Activated CD8-positive, alpha-beta T cell treated with anti-CD3 and anti-CD28 coated beads, Interleukin-2, amount 10 ng/mL, durations not matched to agents 7 days and 5 days (primary cell): ENCODE results near the gene COG8. TPM values are rescaled to one million over a fixed set of nuclear protein-coding genes. Genes with fewer than 3 reads are reported as not detected.
"Not testable (repeated sequence)": the region's sequence is repeated elsewhere in the genome, so short reads cannot be mapped to it uniquely, and the experiment has no call there.

Experiments
- ATAC-seq: fragments of 150-1000 bp; cut with Tn5 transposase; one replicate; pipeline ENCODE4 v1.10.0; 2021; ENCODE audit warnings: moderate library complexity
- CTCF ChIA-PET: fragments of 350-600 bp; sonication (Branson Sonifier 250); formaldehyde crosslinking; loops from one replicate; lab custom pipeline; 2021; ENCODE audit warnings: antibody characterized with exemption; lab: Charles Lee
- POLR2A ChIA-PET: fragments of 350-600 bp; sonication (Branson Sonifier 250); formaldehyde crosslinking; loops from one replicate; lab custom pipeline; 2021; ENCODE audit warnings: antibody characterized with exemption; lab: Charles Lee
- DNase-seq: peaks from one replicate; pipeline ENCODE4 v3.0.0-alpha.2; 2020
- H3K27ac Mint-ChIP-seq: one replicate; pipeline ENCODE4 v1.8.0; 2021; ENCODE audit warnings: mild to moderate bottlenecking, mixed read lengths
- H3K27me3 Mint-ChIP-seq: one replicate; pipeline ENCODE4 v1.8.0; 2021; ENCODE audit warnings: low read depth, mixed read lengths
- H3K36me3 Mint-ChIP-seq: one replicate; pipeline ENCODE4 v1.8.0; 2021; ENCODE audit warnings: low read depth, mixed read lengths
- H3K4me1 Mint-ChIP-seq: one replicate; pipeline ENCODE4 v1.8.0; 2021; ENCODE audit warnings: low read depth, mixed read lengths
- H3K4me3 Mint-ChIP-seq: one replicate; pipeline ENCODE4 v1.8.0; 2021; ENCODE audit warnings: mild to moderate bottlenecking, mixed read lengths
- H3K9me3 Mint-ChIP-seq: one replicate; pipeline ENCODE4 v1.8.0; 2022; ENCODE audit warnings: mixed read lengths; ENCODE audit not compliant: insufficient read depth
- total RNA-seq, 2 experiments: library from RNA; stranded (reverse); gene quantifications; one replicate each; pipeline ENCODE4 v1.2.3, GENCODE V29; 2021

Gene COG8
- total RNA-seq, 2 experiments from 2014 or later, result 37.6 to 37.7 TPM

- H3K36me3 Mint-ChIP-seq, result peaks cover 3% of the 10 kb centered on the region
- no peaks in the 10 kb centered on the region for H3K9me3 Mint-ChIP-seq
- no peak overlapping the region for H3K4me3 Mint-ChIP-seq
- H3K27ac Mint-ChIP-seq, result no peak overlapping the region
- H3K4me1 Mint-ChIP-seq, result peaks cover 7% of the 10 kb centered on the region
- H3K27me3 Mint-ChIP-seq, result no peaks in the 10 kb centered on the region
- CTCF ChIA-PET, result interaction anchor here (0.7 to 0.8 kb wide), 2 partner anchors 152 to 156 kb away, joined by 3 read pairs; no protein-coding TSS in a partner anchor
- POLR2A ChIA-PET, result no interaction called here
- ATAC-seq (no peak), DNase-seq (no peak)
These were observed 33.3 kb downstream of the COG8 start for GRCh38 chr16:69306031-69306430.

GRCh38 chr16:69302301-69302700 is 37.1 kb downstream of the COG8 start:
- CTCF ChIA-PET, result interaction anchor here (1.0 to 1.3 kb wide), 3 partner anchors 16 to 152 kb away, joined by 3 to 4 read pairs (median 3); no protein-coding TSS in a partner anchor
- DNase-seq, result no peak
- H3K9me3 Mint-ChIP-seq, result no peaks in the 10 kb centered on the region
- no peak overlapping the region for H3K4me3 Mint-ChIP-seq
- no peaks in the 10 kb centered on the region for H3K4me1 Mint-ChIP-seq
- no peaks in the 10 kb centered on the region for H3K27me3 Mint-ChIP-seq
- POLR2A ChIA-PET, result no interaction called here
- H3K27ac Mint-ChIP-seq, result no peak overlapping the region
- H3K36me3 Mint-ChIP-seq, result peaks cover 11% of the 10 kb centered on the region
- no peak for ATAC-seq

- H3K27me3 Mint-ChIP-seq, result no peaks in the 10 kb centered on the region
- H3K9me3 Mint-ChIP-seq, result no peaks in the 10 kb centered on the region
- POLR2A ChIA-PET, result no interaction called here
- DNase-seq, result no peak
- H3K4me3 Mint-ChIP-seq, result no peak overlapping the region
- H3K4me1 Mint-ChIP-seq, result no peaks in the 10 kb centered on the region
- peaks cover 11% of the 10 kb centered on the region for H3K36me3 Mint-ChIP-seq
- CTCF ChIA-PET, result interaction anchor here (0.8 to 1.3 kb wide), 3 partner anchors 15 to 19 kb away, joined by 3 to 4 read pairs (median 3); no protein-coding TSS in a partner anchor
- no peak overlapping the region for H3K27ac Mint-ChIP-seq
- no peak for ATAC-seq
These were observed 37.5 kb downstream of the COG8 start for GRCh38 chr16:69301861-69302260.

- no peaks in the 10 kb centered on the region for H3K4me1 Mint-ChIP-seq
- H3K27me3 Mint-ChIP-seq, result no peaks in the 10 kb centered on the region
- H3K36me3 Mint-ChIP-seq, result peaks cover 11% of the 10 kb centered on the region
- CTCF ChIA-PET, result interaction anchor here (0.8 kb wide), 1 partner anchor 15 kb away, joined by 4 read pairs; no protein-coding TSS in a partner anchor
- POLR2A ChIA-PET, result no interaction called here
- H3K9me3 Mint-ChIP-seq, result no peaks in the 10 kb centered on the region
- no peak overlapping the region for H3K27ac Mint-ChIP-seq
- no peak for ATAC-seq
- no peak for DNase-seq
- no peak overlapping the region for H3K4me3 Mint-ChIP-seq
These were observed 38.2 kb downstream of the COG8 start for GRCh38 chr16:69301187-69301586.

- Mint-ChIP-seq H3K9me3 (no peaks in the 10 kb centered on the region), H3K4me3 (no peak overlapping the region), H3K27me3 (no peaks in the 10 kb centered on the region), H3K36me3 (peaks cover 10% of the 10 kb centered on the region), H3K27ac (no peak overlapping the region), H3K4me1 (no peaks in the 10 kb centered on the region)
- POLR2A ChIA-PET, result no interaction called here
- no peak for ATAC-seq
- CTCF ChIA-PET, result no interaction called here
- no peak for DNase-seq
These were observed 41.1 kb downstream of the COG8 start for GRCh38 chr16:69298261-69298660.

GRCh38 chr16:69296771-69297170 is 42.6 kb downstream of the COG8 start:
- ATAC-seq, DNase-seq, H3K4me1 Mint-ChIP-seq, H3K27ac Mint-ChIP-seq, H3K27me3 Mint-ChIP-seq, POLR2A ChIA-PET, H3K9me3 Mint-ChIP-seq, H3K4me3 Mint-ChIP-seq: not testable (repeated sequence)
- H3K36me3 Mint-ChIP-seq, result peaks cover 10% of the 10 kb centered on the region
- CTCF ChIA-PET, result interaction anchor here (1.8 kb wide), 1 partner anchor 11 kb away, joined by 7 read pairs; no protein-coding TSS in a partner anchor

- ATAC-seq, result no peak
- no peak overlapping the region for H3K4me3 Mint-ChIP-seq
- H3K27ac Mint-ChIP-seq, result no peak overlapping the region
- no peak for DNase-seq
- no peaks in the 10 kb centered on the region for H3K4me1 Mint-ChIP-seq
- no peaks in the 10 kb centered on the region for H3K9me3 Mint-ChIP-seq
- no peaks in the 10 kb centered on the region for H3K27me3 Mint-ChIP-seq
- H3K36me3 Mint-ChIP-seq, result no peaks in the 10 kb centered on the region
- CTCF ChIA-PET, result no interaction called here
- POLR2A ChIA-PET, result no interaction called here
These were observed 45.3 kb downstream of the COG8 start for GRCh38 chr16:69294051-69294450.

- POLR2A ChIA-PET, result no interaction called here
These were observed 46.0 kb downstream of the COG8 start for GRCh38 chr16:69293401-69293800.

GRCh38 chr16:69291657-69292056 is 47.7 kb downstream of the COG8 start:
- H3K36me3 Mint-ChIP-seq, H3K4me1 Mint-ChIP-seq, H3K27me3 Mint-ChIP-seq, POLR2A ChIA-PET, ATAC-seq, H3K4me3 Mint-ChIP-seq, DNase-seq, H3K9me3 Mint-ChIP-seq, H3K27ac Mint-ChIP-seq: not testable (repeated sequence)
- CTCF ChIA-PET, result interaction anchor here (0.6 kb wide), 1 partner anchor 141 kb away, joined by 4 read pairs; no protein-coding TSS in a partner anchor

More at GRCh38 chr16:69293401-69293800, 46.0 kb downstream of the COG8 start:
- H3K4me1 Mint-ChIP-seq, result no peaks in the 10 kb centered on the region
- H3K9me3 Mint-ChIP-seq, result no peaks in the 10 kb centered on the region
- H3K36me3 Mint-ChIP-seq, result no peaks in the 10 kb centered on the region
- ATAC-seq, result no peak
- CTCF ChIA-PET, result no interaction called here
- no peak overlapping the region for H3K4me3 Mint-ChIP-seq
- DNase-seq, result no peak
- H3K27me3 Mint-ChIP-seq, result no peaks in the 10 kb centered on the region
- H3K27ac Mint-ChIP-seq, result no peak overlapping the region

- Mint-ChIP-seq H3K27ac (no peak overlapping the region), H3K4me1 (peaks cover 2% of the 10 kb centered on the region), H3K9me3 (no peaks in the 10 kb centered on the region), H3K36me3 (peaks cover 2% of the 10 kb centered on the region), H3K27me3 (no peaks in the 10 kb centered on the region), H3K4me3 (no peak overlapping the region)
- CTCF ChIA-PET, result interaction anchor here (0.8 to 6.4 kb wide), 13 partner anchors 13 to 440 kb away, joined by 3 to 95 read pairs (median 4); no protein-coding TSS in a partner anchor
- DNase-seq, result peak; percentile 69
- POLR2A ChIA-PET, result interaction anchor here (0.6 kb wide), 1 partner anchor 431 kb away, joined by 4 read pairs; no protein-coding TSS in a partner anchor
- ATAC-seq, result peak; percentile 53
These were observed 52.2 kb downstream of the COG8 start for GRCh38 chr16:69286941-69287713.

- H3K27me3 Mint-ChIP-seq, result no peaks in the 10 kb centered on the region
- H3K36me3 Mint-ChIP-seq, result peaks cover 2% of the 10 kb centered on the region
- DNase-seq (no peak), ATAC-seq (no peak)
- peaks cover 2% of the 10 kb centered on the region for H3K4me1 Mint-ChIP-seq
- H3K4me3 Mint-ChIP-seq, result no peak overlapping the region
- H3K27ac Mint-ChIP-seq, result no peak overlapping the region
- ChIA-PET CTCF (interaction anchor here (0.5 to 6.4 kb wide), 11 partner anchors 9 to 438 kb away, joined by 3 to 95 read pairs (median 6); no protein-coding TSS in a partner anchor), POLR2A (no interaction called here)
- no peaks in the 10 kb centered on the region for H3K9me3 Mint-ChIP-seq
These were observed 54.1 kb downstream of the COG8 start for GRCh38 chr16:69285240-69285639.

GRCh38 chr16:69283851-69284250 is 55.5 kb downstream of the COG8 start:
- H3K9me3 Mint-ChIP-seq, result no peaks in the 10 kb centered on the region
- no peak for ATAC-seq
- no peak for DNase-seq
- H3K36me3 Mint-ChIP-seq, result peaks cover 2% of the 10 kb centered on the region
- H3K27ac Mint-ChIP-seq, result no peak overlapping the region
- ChIA-PET CTCF (interaction anchor here (0.7 to 1.2 kb wide), 3 partner anchors 134 to 436 kb away, joined by 3 to 6 read pairs (median 4); no protein-coding TSS in a partner anchor), POLR2A (no interaction called here)
- H3K4me1 Mint-ChIP-seq, result peaks cover 2% of the 10 kb centered on the region
- H3K4me3 Mint-ChIP-seq, result no peak overlapping the region
- H3K27me3 Mint-ChIP-seq, result no peaks in the 10 kb centered on the region
